Fibroblast of skin of scalp (primary cell): ENCODE data around the gene ACAD9. TPM values are rescaled to one million over a fixed set of nuclear protein-coding genes. Genes with fewer than 3 reads are reported as not detected.
"Not testable (repeated sequence)": the region's sequence is repeated elsewhere in the genome, so short reads cannot be mapped to it uniquely, and the experiment has no call there.

ENCODE experiments used
- DNase-seq: peaks from one replicate; pipeline ENCODE4 v3.0.0-alpha.2; 2013
- polyA plus RNA-seq, 2 experiments: library from polyadenylated mRNA; unstranded; fragments of 120-200 nt; gene quantifications; one replicate each; pipeline ENCODE4 v1.2.1, GENCODE V29; 2013; ENCODE audit not compliant: insufficient read length in 2 of 2

Gene ACAD9
- polyA plus RNA-seq (2013, experiment 1 of 2; ENCODE audit: insufficient read length), result 25.8 TPM
- 25.3 TPM for polyA plus RNA-seq (2013, experiment 2 of 2; ENCODE audit: insufficient read length)

DNA sequence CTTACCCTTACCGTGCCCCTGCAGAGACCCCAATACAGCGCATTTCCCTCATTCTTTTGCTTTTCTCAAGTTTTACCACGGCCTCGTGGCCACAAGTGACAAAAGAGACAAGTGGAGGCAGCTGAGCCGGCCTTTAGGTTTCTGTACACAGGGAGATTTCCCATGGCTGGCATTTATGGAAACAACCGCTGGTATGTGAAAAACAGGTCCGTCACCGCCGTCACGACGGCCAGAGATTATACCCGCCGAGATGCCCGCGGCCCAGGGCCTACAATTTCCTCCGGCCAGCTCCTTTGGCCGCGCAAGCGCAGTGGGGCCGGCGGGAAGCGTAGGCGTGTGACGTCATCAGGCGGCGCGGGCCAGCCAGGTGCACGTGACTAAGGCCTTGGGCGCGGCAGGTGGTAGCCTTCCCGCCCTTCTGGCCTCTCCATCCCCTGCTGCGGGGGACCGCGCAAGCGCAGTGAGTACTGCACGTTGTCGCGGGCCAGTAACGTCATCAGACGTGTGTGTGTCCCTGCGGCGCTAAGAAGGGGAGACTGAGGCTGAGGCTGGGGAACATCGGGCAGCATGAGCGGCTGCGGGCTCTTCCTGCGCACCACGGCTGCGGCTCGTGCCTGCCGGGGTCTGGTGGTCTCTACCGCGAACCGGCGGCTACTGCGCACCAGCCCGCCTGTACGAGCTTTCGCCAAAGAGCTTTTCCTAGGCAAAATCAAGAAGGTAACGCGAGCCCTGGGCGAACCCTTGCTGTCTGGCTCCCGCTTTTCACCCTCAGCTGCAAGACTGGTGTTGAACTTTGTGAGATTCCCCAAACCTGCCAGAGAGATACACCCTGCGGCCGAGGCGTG, at the start of gene ACAD9:
ACAD9 (plus strand) TSS at position 496 of the 845 bp plus-strand sequence; CDS start at position 568, 72 bp downstream.
- peak; percentile 98 for DNase-seq

DNA sequence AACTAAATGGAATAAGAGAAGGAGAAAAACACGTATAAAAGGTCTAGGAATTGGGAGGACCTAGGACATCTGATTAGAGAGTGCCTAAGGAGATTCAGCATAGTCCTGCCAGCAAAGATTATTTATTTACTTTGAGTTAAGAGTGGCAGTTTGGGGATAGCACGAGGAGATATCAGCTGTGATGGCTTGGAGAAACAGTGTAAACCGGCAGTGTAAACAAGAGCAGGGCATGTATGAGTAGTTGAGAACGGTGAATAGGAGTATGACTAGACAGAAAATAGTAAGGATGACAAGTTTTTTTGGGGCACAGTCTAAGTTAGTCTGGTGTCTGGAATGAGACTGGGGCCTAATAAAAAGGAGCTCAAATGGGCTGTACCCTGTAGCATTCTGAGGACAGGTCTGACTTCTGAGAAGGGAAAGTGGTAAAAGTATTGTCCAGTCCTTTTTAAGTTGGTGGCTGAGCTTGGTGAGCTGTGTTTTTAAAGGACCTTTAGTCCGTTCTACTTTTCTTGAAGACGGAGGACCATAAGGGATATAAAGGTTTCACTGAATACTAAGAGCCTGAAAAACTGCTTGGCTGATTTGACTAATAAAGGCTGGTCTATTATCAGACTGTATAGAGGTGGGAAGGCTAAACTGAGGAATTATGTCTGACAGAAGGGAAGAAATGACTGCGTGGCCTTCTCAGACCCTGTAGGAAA, 49.3 kb upstream of the ACAD9 start:
- DNase-seq, result not testable (repeated sequence)

DNA sequence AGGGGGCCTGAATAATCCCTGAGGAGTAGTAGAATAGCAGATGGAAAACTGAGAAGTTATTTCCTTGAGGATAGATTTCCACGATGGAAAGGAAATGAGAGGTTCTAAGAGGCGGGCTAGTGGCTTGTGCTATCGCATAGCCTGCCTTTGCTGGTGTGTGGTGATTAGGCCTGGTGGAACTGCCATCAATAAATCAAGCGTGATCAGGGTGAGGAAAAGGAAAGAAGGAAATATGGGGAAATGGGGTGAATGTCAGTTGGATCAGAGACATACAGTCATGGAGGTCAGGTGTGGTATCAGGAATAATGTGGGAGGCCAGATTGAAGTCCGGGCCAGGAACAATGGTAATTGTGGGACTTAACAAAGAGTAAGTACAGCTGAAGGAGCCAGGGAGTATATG, 48.7 kb upstream of the ACAD9 start:
- DNase-seq, result not testable (repeated sequence)

DNA sequence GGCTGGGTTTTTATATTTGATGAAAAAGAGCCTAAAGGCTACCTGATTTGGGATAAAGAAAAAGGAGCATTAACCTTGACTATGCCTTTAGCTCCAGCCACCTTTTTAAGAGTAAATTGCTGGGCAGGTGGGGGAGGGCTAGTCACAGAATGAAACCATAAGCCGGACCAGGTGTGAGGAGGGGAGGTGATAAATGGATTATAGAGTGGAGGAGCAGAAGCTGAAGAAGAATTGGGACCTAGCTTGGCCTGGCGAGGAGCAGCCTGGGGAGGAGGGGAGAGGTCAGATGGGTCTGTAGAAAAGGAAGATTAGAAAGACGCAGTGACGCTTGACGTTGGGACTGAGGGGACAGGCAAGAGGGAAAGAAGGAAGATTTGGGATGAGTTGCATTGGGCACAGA, 46.4 kb upstream of the ACAD9 start:
- DNase-seq, result not testable (repeated sequence)

DNA sequence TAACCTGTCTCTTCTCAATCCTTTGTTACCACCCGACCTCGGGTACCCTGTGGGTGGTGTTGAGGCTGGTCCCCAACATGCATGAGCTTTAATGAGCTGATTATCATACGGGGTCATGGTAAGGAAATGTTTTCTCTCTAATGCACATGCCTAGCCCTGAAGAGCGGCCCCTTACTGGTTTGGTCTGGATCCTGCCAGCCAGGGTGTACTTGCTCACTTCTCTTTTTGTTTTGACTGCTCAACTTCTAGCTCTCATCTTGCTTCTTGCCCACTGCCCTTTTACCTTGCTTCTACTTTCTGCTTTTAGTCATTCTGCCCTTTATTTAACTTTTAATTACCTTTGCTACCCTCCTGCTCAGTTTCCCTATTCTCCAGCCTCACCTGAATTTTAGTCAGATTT, 44.3 kb upstream of the ACAD9 start:
- no peak for DNase-seq

DNA sequence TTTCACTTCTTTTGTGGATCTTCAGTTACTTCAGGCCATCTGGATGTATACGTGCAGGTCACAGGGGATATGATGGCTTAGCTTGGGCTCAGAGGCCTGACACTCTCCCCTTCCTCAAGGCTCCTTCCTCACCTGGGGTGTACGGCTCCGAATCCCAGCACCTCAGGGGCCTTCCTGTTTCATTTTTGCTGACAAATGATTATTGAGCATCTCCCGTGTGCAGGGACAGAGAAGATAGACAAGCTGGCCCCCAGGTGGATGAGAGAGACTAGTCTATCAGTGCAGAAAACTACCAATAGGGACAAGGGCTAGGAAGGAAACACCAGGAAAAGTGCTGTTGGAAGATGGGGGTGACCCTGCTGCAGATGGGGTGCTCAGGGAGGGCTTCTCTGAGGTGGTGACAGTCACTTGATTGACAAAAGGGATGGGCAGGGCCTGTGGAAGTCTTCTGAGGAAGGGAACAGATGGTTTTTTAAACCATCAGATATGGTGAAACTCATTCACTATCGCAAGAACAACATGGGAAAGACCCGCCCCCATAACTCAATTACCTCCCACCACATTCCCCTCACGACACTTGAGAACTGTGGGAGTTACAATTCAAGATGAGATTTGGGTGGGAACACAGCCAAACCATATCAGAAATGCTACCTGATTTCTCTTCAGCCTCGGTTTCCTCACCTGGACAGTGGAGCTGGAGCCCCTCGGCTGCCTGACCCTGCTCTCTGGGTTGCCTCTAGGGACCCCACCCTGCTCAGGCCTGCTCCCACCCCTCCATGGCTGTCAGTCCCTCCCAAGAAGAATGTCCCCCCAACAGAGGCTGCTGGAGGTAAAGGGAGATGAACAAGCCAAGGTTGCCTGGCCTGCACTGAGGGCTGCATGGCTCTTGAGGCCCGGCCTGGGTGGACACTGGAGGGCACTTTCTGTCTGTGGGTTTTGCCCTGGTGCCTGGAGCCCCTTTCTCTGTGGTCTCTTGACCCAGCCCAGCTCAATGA, 37.2 kb upstream of the ACAD9 start:
- no peak for DNase-seq

DNA sequence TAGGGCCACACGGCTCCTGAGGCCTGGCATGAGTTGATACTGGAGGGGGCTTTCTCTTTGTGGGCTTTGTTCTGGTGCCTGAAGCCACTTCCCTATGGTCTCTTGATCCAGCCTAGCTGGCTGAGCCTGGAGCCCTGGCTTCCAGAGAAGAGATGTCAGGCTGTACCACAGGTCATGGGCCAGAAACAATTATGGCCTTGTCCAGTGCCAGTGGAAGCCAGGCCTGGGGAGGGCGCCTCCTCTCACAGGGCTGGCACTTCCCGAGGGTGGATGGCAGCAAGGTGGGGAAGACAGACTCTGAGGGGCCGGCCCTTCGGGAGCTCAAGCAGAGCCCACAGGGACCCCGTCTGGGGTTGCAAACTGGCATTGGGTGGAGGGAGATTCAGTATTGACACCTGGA, 34.9 kb upstream of the ACAD9 start:
- DNase-seq, result no peak

DNA sequence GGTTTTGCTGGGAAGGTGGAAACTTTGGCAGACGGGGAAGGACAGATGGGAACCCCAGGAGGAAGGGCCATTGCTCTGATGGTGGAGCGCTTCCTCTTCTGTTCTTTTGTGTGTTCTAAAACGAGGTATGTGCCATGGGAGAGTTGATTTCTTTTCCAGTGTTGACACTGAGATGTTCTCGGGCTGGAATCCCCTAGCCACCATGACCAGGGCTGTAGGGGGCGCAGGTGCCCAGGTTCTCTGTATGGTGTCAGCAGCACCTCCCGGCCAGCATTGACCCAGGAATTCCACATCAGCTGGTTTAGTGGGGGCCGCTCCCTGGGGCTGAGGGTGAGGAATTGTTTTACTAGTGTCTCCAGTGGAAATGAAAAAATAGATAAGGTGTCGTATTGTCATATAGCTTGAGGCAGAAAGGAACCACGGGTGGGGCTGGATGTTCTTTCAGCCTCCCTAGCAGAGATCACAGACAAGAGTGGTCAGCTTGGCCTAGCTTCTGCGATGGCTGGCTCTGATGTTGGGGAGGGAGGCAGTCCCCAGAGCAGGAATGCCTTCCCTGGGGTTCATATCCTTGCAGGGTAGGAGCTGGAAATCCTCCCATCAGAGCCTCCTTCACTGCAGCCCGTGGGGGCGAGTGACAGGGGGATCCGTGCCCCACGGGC, 34.2 kb upstream of the ACAD9 start:
- no peak for DNase-seq

DNA sequence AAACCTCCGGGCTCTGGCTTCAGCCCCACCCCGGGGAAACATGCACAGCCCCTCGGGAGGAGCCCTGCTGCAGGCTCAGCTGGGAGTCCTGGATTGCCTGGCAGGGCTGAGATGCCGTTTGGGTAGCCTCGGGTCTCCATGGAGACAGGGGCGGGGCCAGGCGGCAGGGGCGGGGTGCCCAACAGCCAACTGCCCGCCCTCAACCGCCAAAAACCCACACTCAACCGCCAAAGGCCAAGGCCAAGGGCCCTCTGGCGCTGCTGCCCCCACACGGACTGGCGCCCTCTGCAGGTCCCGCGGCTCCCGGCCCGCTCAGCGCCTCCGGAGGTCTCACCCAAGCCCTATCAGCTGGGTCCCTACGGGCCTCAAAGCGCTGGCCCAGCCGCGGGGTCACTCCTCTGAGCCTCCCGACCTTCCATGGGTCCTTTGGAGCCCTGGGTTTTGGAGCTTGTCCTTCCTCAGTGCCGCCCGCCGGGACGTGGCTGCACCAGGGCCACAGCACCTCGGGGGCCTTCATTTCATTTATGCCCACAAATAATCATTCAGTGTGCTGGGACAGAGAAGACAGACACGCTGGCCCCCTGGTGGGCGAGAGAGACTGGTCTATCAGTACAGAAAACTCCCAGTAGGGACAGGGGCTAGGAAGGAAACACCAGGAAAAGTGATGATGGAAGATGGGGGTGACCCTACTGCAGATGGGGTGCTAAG, 33.5 kb upstream of the ACAD9 start:
- DNase-seq, result peak; percentile 74

DNA sequence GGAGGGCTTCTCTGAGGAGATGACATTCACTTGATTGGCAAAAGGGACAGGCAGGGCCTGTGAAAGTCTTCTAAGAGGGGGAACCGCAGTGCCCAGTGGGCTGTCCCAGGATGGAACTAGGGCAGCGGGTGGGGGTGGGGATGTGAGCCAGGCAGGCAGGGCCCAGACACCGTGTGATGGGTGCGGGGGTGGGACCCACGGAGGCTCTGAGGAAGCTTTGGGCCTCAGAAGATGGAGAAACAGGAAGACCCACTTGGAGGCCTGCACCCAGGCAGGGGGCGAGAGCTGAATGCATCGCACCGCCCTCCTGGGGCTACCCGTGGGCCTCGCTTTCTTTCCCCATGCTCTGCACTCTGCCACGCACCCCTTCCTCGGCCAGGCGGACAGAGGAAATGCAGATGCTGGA, 32.9 kb upstream of the ACAD9 start:
- DNase-seq, result no peak

DNA sequence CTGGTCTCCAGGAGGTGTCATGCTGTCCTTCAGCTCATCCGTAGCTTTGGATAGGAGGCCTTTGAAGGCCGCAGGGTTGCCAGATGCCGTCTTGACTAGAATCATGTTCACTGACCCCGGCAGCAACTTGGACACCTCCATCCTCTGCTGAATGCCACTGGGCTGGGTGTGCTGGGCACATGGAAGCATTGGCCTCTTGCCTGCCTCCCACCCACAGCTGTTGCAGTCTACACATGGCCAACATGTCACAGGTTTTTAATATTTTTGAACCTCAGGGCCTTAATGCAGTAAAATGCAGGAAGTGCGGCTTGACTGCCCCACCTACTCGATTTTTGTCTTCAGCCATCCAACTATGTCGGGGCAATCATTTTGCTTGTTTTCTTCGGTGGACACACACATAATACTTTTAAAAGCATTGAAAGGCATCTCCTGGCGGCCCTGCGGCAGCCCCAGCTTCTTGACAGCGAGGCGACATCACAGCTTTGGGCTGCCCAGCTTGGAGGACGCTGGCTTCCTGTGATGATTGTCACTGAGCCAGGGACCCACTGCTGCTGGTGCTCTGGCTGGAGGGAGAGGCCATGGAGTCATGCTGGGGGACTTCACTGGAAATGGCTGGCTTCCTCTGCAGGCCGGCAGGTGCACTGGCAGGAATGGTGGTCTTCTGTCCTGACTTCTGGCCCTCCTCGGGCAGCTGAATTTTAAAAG, 31.6 kb upstream of the ACAD9 start:
- no peak for DNase-seq

DNA sequence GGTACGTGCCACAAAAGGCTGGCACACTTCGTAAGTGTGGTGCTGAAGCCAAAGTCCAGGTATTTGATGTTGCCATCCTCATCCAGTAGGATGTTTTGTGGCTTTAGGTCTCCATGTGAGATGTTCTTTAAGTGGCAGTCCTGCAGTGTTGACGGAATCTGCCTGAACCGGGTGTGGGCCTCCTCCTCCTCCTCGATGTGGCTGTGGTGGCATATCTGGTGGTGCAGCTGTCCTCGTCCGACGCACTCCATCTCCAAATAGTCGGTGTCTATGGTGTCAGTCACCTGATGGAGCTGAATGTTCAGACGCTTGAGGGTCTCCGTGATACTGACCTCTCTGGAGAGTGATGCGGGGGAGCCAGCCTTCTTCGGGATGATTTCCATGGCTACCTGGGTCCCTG, 30.5 kb upstream of the ACAD9 start:
- DNase-seq, result no peak

DNA sequence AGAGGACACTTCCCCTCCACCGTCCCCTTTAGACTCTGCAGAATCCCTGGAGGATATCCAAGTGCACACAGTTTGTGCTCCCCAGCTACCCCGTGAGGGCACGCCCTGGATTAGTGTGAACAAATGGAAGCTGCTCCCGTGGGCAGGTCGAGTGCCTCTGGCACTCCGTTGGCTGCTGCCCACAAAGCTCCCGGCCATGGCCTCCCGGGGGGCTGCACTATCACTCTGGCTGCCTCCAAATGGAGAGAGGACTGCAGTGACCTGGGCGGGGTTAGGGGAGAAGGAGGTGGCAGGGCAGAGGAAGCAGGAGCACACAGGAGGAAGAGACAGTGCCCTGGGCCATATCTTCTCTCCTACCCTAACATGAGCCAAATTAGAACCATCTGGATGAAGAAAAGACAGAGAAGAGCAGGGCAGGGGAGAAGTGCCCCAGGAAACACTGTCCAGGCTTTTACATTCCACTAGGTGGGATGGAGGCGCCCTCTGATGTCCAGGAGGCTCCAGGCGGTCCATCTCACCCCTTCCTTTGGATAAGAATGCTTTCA, 29.4 kb upstream of the ACAD9 start:
- DNase-seq, result peak; percentile 41

DNA sequence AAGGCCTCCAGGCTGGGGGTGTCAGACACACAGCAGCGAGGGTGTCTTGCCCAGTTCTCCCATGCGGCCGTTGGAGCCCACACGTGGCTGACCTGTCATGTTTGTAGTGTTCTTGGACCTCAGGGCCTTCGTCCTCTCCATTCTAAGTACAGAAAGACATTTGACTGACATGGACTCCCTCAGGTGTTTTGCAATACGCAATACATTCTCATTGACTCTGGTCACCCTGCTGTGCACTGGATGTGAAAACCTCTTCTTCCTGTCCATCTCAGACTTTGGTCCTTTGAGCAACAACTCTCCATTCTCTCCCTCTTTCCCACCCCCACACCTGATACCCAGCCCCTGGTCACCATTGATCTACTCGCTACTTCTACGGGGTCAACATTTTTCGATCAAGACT, 28.9 kb upstream of the ACAD9 start:
- DNase-seq, result no peak

DNA sequence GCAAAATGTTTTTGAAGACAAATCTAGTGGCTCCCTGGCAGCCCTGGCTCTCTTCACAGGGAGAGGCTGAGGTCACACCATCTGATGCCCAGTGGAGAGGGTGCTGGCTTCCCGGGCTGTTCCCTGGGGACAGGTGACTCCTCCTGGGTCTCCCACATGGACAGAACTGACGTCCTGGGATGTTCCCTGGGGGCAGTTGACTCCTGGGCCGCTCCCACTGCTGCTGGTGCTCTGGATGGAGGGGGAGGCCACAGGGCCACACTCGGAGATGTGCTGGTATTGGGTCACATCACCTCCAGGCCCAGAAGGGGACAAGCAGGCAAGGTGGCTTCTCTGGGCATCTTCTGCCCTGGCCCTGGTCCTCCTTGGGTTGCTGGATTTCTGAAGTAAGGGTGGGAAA, 27.8 kb upstream of the ACAD9 start:
- DNase-seq, result no peak

DNA sequence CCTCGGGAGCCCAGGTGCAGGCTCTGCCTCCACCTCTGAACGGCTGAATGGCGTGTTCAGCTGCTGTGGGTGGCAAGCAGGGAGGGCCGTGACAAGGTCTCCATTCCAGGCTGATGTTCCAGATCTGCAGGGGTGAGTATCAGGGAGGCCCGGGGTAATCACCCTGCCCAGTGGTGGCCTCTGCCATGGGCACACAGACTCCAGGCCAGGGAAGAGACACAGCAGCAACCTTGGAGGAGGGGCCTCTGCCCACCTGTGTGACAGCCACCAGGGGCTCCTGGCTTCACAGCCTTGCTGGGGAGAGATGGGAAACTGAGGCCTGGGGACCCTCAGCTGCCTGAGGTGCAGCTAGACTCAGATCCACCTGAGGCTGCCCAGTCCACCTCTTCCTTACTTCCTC, 25.6 kb upstream of the ACAD9 start:
- DNase-seq, result no peak

DNA sequence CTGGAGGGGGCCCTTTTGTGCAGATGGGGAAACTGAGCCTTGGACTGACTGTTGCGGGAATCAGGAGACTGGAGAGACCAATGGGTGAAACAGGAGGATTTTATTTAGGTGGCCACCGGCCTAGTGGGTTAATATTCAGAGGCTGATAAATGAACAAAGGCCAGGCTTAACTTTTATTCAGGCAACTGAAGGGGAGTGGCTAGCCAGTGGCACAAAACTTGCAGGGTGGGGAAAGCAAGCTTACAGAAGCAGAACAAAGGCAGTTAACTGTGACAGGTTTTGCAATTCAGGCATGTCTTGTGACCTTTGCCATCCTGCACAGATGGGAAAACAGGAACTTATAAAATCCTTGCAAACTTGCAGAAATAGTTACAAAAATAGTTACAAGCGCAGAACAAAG, 24.9 kb upstream of the ACAD9 start:
- no peak for DNase-seq

DNA sequence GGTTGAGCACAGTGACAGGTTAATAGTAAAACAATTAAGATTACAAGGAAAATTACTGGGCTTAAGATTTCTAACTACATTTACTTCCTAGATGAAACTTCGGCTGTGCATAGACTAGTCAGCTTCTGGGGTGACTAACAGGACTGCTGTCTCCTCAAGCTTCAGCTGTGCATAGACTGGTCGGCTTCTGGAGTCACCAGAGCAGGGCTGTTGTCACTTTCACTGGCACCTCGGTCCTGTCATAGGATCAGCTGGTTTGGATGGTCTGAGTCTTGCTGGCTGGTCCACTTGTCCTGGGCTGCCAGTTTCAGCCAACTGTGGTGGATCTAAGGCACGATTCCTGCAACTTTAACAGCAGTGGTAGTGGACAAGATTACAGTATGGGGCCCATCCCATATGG, 23.9 kb upstream of the ACAD9 start:
- no peak for DNase-seq

DNA sequence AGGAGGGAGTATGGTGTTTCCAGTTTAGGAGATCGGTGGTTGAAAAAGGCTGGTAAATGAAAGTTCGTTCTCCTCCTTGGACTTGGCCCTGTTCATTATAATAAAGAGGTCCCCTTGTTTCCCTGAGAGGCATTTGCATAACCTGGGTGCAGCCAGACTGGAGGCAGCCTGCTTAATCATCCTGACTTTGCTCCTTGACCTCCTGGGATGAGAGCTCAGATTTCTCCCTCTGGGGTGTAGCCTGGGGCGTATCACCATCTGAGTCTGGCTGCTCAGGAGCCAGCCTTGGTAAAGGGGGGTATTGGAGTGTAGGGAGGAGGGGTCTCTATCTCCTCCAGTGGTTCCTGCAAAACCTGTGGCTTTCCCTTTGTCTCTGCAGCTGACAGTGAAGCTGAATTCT, 21.3 kb upstream of the ACAD9 start:
- DNase-seq, result no peak

DNA sequence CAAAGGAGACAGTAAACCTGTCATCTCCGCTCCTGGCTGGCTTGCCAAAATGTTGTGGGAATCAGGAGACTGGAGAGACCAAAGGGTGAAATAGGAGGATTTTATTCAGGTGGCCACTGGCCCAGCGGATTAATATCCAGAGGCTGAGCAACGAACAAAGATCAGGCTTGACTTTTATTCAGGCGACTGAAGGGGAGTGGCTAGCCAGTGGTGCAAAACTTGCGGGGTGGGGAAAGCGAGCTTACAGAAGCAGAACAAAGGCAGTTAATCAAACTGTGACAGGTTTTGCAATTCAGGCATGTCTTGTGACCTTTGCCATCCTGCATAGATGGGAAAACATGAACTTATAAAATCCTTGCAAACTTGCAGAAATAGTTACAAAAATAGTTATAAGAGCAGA, 19.8 kb upstream of the ACAD9 start:
- no peak for DNase-seq
